DND-41 (cell line): ENCODE results near the gene NEK9.

Experiments used
- CTCF ChIP-seq: IDR thresholded peaks from 2 replicates; pipeline ENCODE4 v1.5.1; 2012; ENCODE audit warnings: borderline replicate concordance, low read length, moderate library complexity, mild to moderate bottlenecking; ENCODE audit not compliant: poor library complexity, severe bottlenecking; ENCODE audit errors: extremely low read depth
- EZH2 ChIP-seq: IDR thresholded peaks from 3 replicates; pipeline ENCODE4 v1.6.1; 2012; ENCODE audit warnings: borderline replicate concordance, low read depth, mild to moderate bottlenecking, moderate library complexity, low read length, inconsistent platforms; ENCODE audit not compliant: severe bottlenecking

- TF ChIP-seq CTCF (no peak), EZH2 (no peak)
These were observed 14.2 kb upstream of the NEK9 start for GRCh38 chr14:75141062-75141461.
